Measurements from ENCODE around the gene ITPRIP. TPM values are rescaled to one million over a fixed set of nuclear protein-coding genes. Genes with fewer than 3 reads are reported as not detected.

ITPRIP gene
- total RNA-seq, 2 experiments from 2014 or later = 15.8 to 16.1 TPM

GRCh38 chr10:104303594-104304355, 34.5 kb downstream of the ITPRIP start:
- CTCF ChIA-PET = interaction anchor here (1.1 kb wide), 1 partner anchor 29 kb away, joined by 3 read pairs; no protein-coding TSS in a partner anchor
- POLR2A ChIA-PET = no interaction called here

GRCh38 chr10:104301907-104302690, 36.2 kb downstream of the ITPRIP start:
- ChIA-PET CTCF (no interaction called here), POLR2A (no interaction called here)

GRCh38 chr10:104300736-104301292, 37.5 kb downstream of the ITPRIP start:
- CTCF ChIA-PET = no interaction called here
- POLR2A ChIA-PET = no interaction called here

GRCh38 chr10:104300002-104300735, 38.1 kb downstream of the ITPRIP start:
- POLR2A ChIA-PET = no interaction called here

GRCh38 chr10:104299031-104299904, 39.0 kb downstream of the ITPRIP start:
- ChIA-PET CTCF (interaction anchor here (0.9 to 1.2 kb wide), 2 partner anchors 11 to 25 kb away, joined by 3 read pairs; no protein-coding TSS in a partner anchor), POLR2A (no interaction called here)

More at GRCh38 chr10:104300002-104300735, 38.1 kb downstream of the ITPRIP start:
- CTCF ChIA-PET = interaction anchor here (0.9 kb wide), 1 partner anchor 11 kb away, joined by 3 read pairs; no protein-coding TSS in a partner anchor

GRCh38 chr10:104297697-104298660, 40.3 kb downstream of the ITPRIP start:
- POLR2A ChIA-PET = no interaction called here
- CTCF ChIA-PET = interaction anchor here (0.7 to 1.2 kb wide), 2 partner anchors 15 to 24 kb away, joined by 3 read pairs; no protein-coding TSS in a partner anchor

GRCh38 chr10:104296687-104297436, 41.4 kb downstream of the ITPRIP start:
- POLR2A ChIA-PET = no interaction called here
- CTCF ChIA-PET = interaction anchor here (1.1 to 2.7 kb wide), 3 partner anchors 33 to 57 kb away, joined by 3 to 11 read pairs (median 3); partner anchors contain the start of gene CFAP58

GRCh38 chr10:104293781-104294321, 44.4 kb downstream of the ITPRIP start:
- CTCF ChIA-PET = interaction anchor here (1.0 to 3.5 kb wide), 7 partner anchors 12 to 60 kb away, joined by 3 to 30 read pairs (median 7); partner anchors contain the start of gene CFAP58
- POLR2A ChIA-PET = interaction anchor here (0.7 kb wide), 1 partner anchor 46 kb away, joined by 10 read pairs; no protein-coding TSS in a partner anchor

GRCh38 chr10:104293011-104293410, 45.3 kb downstream of the ITPRIP start:
- ChIA-PET CTCF (interaction anchor here (1.0 to 3.5 kb wide), 6 partner anchors 12 to 61 kb away, joined by 3 to 30 read pairs (median 11); partner anchors contain the start of gene CFAP58), POLR2A (no interaction called here)

GRCh38 chr10:104291439-104291951, 46.8 kb downstream of the ITPRIP start:
- POLR2A ChIA-PET = no interaction called here
- CTCF ChIA-PET = interaction anchor here (0.7 to 3.7 kb wide), 19 partner anchors 12 to 77 kb away, joined by 3 to 30 read pairs (median 9); partner anchors contain the start of genes CFAP58, GSTO2 and ITPRIP

GRCh38 chr10:104288355-104288754, 49.9 kb downstream of the ITPRIP start:
- POLR2A ChIA-PET = no interaction called here
- CTCF ChIA-PET = interaction anchor here (0.6 kb wide), 2 partner anchors 17 to 18 kb away, joined by 3 read pairs; no protein-coding TSS in a partner anchor

GRCh38 chr10:104286939-104287338, 51.3 kb downstream of the ITPRIP start:
- ChIA-PET POLR2A (no interaction called here), CTCF (interaction anchor here (1.6 kb wide), 2 partner anchors 12 to 51 kb away, joined by 4 to 5 read pairs; partner anchors contain the start of gene ITPRIP)

- POLR2A ChIA-PET = no interaction called here
- CTCF ChIA-PET = no interaction called here
These were observed 53.4 kb downstream of the ITPRIP start for GRCh38 chr10:104284846-104285245.

GRCh38 chr10:104281694-104282093, 56.6 kb downstream of the ITPRIP start:
- ChIA-PET CTCF (no interaction called here), POLR2A (no interaction called here)

GRCh38 chr10:104279550-104280259, 58.6 kb downstream of the ITPRIP start:
- ChIA-PET POLR2A (interaction anchor here (0.7 kb wide), 1 partner anchor 58 kb away, joined by 3 read pairs; the partner anchor contains the start of gene ITPRIP), CTCF (interaction anchor here (0.6 to 3.5 kb wide), 2 partner anchors 12 to 152 kb away, joined by 3 to 15 read pairs; no protein-coding TSS in a partner anchor)
